Activated CD4-positive, alpha-beta T cell treated with anti-CD3 and anti-CD28 coated beads for 24 hours (primary cell): Measurements from ENCODE around the gene VAT1.
"Not testable (repeated sequence)": the region's sequence is repeated elsewhere in the genome, so short reads cannot be mapped to it uniquely, and the experiment has no call there.

Experiments
- DNase-seq, 2 donors: peaks; one replicate each; pipeline ENCODE4 v3.0.0-alpha.2; 2020; ENCODE audit warnings: low read depth in 2 of 2

VAT1 gene

GRCh38 chr17:43006639-43007551, 15.3 kb downstream of the VAT1 start, which contains the start of gene IFI35:
Gene IFI35, plus strand, starts transcription at chr17:43006784. Its CDS starts 164 bp downstream, at chr17:43006948.
- peak; percentile 81 for DNase-seq

- DNase-seq: no peak
These were observed 18.5 kb downstream of the VAT1 start for GRCh38 chr17:43003542-43004172.

DNA sequence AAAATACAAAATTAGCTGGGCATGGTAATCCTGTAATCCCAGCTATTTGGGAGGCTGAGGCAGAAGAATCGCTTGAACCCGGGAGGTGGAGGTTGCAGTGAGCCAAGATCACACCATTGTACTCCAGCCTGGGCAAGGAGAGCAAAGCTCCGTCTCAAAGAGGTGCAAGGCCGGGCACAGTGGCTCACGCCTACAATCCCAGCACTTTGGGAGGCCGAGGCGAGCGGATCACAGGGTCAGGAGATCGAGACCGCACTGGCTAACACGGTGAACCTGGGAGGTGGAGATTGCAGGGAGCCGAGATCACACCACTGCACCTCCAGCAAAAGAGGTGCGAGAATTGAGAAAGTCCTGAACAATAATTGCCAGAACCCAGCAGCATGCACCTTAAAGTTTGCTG, 21.3 kb downstream of the VAT1 start:
- DNase-seq: not testable (repeated sequence)

GRCh38 chr17:42999003-42999525, 23.1 kb downstream of the VAT1 start:
- DNase-seq: no peak

DNA sequence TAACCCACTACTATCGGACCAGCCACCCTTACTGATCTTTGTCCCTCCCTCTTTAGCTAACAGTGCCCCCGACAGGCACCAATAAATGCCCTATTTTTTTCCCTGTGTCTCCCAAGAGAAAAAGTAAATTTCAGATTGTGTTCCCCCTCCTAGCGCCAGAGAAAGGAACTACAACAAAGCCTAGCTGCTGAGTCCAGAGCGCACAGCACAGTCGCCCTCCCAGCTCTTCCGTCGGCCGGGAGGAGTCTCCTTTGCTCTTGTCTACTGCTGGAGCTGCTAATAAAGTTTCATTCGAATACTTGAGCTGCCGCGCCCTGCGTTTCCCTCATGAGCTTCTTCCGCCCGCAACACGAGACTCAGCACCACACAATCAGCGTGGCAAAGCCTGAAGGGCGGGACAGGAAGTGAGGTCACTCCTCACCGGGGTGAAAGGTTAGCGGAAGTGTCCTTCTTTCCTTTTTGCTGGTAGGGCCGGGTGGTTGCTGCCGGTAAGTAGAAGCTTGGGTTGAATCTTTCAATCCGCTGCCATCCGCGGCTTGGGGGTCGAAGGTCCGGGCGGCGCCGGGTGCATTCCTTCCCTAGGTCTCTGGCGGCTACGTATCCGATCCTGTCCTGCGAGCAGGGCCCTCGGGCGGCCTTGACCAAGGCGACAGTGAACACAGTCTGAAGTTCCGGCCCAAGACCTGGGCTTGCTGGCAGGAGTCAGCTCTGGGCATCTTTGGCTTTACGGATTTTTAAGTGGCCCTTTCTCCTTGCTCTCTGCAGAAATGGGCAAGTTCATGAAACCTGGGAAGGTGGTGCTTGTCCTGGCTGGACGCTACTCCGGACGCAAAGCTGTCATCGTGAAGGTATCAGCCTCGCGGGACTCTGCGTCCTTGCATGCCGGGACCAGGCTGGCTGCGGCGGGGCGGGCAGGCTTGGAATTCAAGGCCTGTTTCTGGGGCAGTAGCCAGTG, 23.9 kb downstream of the VAT1 start, which contains the start of gene RPL27:
TSS of gene RPL27 (plus strand) at position 436 of the 955 bp plus-strand sequence. CDS start at position 768, 332 bp downstream.
- peak; percentile 90 to 91 for DNase-seq

GRCh38 chr17:42997390-42997983, 24.7 kb downstream of the VAT1 start:
- DNase-seq: no peak

DNA sequence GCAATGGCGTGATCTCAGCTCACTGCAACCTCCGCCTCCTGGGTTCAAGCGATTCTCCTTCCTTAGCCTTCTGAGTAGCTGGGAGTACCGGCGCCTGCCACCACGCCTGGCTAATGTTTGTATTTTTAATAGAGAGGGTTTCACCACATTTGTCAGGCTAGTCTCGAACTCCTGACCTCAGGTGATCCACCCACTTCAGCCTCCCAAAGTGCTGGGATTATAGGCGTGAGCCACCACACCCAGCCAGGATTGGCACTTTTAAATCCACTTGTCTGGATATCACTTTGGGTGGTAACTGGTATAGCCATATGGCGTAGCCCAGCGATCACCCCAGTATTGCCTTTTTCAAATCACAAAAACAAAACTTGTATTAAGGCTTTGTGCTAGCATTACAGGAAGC, 28.3 kb downstream of the VAT1 start:
- not testable (repeated sequence) for DNase-seq

DNA sequence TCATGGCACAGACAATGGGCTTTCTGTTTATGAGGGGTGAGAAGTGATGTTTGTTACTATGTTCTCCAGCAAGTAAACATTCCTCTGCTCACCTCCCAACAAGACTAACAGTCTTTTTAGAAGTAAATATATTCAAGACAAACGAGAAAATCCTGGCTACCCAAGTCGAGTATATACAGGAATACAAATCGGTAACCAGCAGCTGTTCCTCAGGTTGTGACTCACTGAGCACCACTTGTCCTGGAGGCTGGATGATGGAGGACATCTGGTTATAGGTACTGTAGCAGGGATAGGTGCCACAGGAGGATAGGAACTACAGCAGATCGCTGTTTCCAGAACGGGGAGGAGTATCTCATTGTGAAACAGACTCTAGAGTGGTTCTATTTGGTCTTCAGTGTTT, 29.3 kb downstream of the VAT1 start:
- no peak for DNase-seq

- no peak for DNase-seq
These were observed 30.7 kb downstream of the VAT1 start for GRCh38 chr17:42991471-42991870.

DNA sequence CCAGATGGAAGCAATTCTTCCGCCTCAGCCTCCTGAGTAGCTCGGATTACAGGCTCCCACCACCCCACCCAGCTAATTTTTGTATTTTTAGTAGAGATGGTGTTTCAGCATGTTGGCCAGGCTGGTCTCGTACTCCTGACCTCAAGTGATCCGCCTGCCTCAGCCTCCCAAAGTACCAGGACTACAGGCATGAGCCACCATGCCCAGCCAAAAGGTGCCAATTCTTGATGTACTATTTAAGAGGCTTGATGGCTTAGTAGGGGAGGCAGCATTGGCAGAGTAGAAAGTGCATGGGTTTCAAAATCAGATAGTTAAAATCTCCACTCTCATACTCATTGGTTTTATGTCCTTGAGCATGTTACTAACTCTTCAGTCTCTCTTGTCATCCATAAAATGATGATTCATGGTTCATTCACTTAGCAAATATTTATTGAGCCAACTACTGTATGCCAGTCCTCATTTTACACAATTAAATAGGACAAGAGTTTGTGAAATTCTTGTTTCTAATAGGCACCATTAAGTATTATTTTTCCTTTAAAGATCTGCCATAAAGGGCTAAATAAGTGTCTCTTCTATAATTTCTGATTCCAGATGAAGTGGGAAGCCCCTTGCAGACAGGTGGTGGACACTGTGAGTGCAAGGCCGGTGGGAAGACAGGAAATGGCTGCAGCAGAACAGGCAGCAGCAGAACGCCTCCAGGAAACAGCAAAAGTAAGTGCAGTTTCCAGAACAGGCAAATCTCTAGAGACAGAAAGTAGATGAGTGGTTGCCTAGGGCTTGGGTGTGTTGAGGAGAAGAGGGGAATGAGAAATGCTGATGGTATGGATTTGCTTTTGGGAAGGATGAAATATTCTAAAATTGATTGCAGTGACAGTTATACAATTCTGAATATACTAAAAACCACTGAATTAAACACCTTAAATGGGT, 32.2 kb downstream of the VAT1 start:
- no peak for DNase-seq

DNA sequence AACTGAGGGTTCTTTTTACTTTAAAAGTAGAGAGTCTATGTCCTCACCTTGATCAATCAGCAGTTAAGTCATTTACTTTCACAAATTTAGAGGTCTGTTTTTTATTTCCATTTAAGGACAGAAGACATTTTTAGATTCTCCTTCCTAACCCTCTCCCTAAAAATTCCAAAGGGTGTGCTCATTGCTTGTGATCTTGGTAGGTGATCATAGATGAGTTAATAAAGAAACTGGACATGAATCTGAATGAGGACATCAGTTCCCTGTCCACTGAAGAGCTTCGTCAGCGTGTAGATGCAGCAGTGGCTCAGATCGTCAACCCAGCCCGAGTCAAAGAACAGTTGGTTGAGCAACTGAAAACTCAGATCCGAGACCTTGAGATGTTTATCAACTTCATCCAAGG, 33.0 kb downstream of the VAT1 start:
- DNase-seq: no peak

- no peak for DNase-seq
These were observed 37.0 kb downstream of the VAT1 start for GRCh38 chr17:42985225-42985624.

- no peak for DNase-seq
These were observed 39.9 kb downstream of the VAT1 start for GRCh38 chr17:42982266-42982665.

- peak in 1 of 2 donors; percentile 56 for DNase-seq
These were observed 41.3 kb downstream of the VAT1 start for GRCh38 chr17:42980766-42981397.

GRCh38 chr17:42980274-42980765, 41.9 kb downstream of the VAT1 start, which contains the start of gene RUNDC1:
Gene RUNDC1, plus strand, starts transcription at chr17:42980565. Its CDS starts 12 bp downstream, at chr17:42980577.
- peak; percentile 88 to 91 for DNase-seq

DNA sequence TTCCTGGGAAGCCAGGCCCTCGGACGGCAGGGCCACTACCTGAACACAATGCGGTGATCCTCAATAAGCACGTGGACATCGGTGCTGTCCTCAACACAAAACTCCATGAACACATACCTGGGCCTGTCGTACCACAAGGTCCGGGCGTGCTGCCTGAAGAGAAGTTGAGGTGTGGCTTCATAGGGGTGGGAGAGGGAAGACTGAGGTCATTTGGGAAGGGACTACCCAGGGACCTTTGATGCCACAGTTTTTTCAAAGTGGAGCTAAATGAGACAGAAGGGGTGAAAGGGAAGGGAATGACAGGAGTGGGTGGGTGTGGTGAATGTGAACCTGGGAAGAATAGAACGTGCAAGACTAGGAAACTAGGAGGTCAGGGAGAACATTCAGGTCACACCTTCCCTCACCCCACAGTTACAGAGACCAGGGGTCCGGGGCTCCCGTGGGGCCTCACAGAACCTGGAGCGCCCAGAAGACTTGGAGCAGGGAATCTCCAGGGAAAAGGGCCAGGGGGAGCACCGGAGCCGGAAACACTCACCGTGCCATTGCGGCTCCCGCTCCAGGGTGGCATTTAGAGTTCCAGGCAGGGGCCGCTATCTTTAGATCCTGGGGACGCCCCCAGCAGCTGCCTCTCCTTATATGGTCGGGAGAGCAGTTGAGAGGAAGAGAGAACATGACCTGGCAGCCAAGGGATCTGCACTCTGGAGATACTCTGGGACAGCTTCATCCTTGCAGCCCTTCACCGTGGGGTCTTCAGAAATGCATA, 42.5 kb downstream of the VAT1 start, which contains the start of gene PTGES3L:
TSS of gene PTGES3L (minus strand) at position 570 of the 763 bp plus-strand sequence. CDS start at position 543, 27 bp downstream.
- DNase-seq: no peak

DNA sequence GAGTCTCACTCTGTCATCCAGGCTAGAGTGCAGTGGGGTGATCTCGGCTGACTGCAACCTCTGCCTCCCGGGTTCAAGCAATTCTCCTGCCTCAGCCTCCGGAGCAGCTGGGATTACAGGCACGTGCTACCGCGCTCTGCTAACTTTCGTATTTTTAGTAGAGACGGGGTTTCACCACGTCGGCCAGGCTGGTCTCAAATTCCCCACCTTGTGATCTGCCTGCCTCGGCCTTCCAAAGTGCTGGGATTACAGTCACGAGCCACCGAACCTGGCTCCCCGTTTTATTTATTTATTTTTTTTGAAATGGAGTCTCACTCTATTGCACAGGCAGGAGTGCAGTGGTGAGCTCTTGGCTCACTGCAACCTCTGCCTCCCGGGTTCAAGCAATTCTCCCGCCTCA, 46.5 kb downstream of the VAT1 start:
- not testable (repeated sequence) for DNase-seq

- DNase-seq: no peak
These were observed 46.9 kb downstream of the VAT1 start for GRCh38 chr17:42975265-42975664.
